Neuron (in vitro differentiated cells): ENCODE measurements around the gene ATAT1.
A peak's percentile ranks its signal among the peaks of the same experiment; 100 is the strongest.

ENCODE experiments used
- H2AFZ ChIP-seq: one replicate; pipeline ENCODE4 v1.6.1; 2013; ENCODE audit warnings: low read depth, mild to moderate bottlenecking, inconsistent platforms, low read length, moderate library complexity
- H3K27me3 ChIP-seq: one replicate; pipeline ENCODE4 v1.6.1; 2013; ENCODE audit warnings: low read length; ENCODE audit not compliant: insufficient read depth
- H3K36me3 ChIP-seq: one replicate; pipeline ENCODE4 v1.6.1; 2013; ENCODE audit warnings: low read length; ENCODE audit not compliant: insufficient read depth
- H3K4me1 ChIP-seq: one replicate; pipeline ENCODE4 v1.6.1; 2013; ENCODE audit warnings: low read length; ENCODE audit not compliant: insufficient read depth
- H3K4me3 ChIP-seq: 2 replicates; pipeline ENCODE4 v1.5.1; 2013; ENCODE audit warnings: mild to moderate bottlenecking, low read length, moderate library complexity
- H3K9me3 ChIP-seq: one replicate; pipeline ENCODE4 v1.6.1; 2013; ENCODE audit warnings: low read length

Gene ATAT1

DNA sequence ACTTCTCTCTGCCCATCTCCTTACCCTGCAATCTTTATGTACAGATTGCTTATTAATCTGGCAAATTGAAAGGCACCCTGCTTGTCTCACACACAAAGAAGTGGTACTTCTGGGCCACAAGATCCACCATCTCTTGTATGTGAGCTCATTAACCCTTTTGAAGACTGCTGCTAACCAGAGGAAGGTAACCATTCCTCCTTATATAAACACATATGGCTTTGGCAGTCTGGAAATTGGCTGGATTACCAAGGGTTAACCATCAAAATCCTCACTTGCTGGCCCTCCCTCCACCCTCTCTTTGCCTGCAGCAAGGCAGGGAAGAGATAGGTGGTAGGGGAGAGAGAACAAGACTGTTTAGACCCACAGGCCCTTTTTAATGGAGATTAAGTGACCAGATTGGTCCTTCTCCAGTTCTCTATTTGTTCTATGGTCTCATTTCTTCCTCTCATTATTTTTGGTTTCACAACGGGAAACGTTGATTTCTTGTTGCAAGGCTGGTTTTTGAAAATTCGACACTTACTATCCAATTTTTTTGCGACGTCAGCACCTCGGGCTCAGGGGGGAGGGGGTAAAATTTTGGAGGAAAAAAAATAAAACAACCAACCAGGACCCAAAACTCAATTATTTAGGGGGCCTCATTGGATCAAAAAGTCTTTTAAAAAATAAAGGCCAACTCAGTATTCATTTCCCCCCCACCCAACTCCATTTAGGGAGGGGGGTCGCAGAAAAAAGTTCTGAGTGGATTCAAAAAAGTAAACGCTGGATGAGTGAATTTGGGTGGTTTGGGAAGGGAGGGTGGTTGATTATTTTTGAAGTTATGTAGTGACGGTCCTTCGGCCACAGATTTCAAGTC is 10.5 kb upstream of the ATAT1 start:
- Histone ChIP-seq H3K9me3 (no peaks in the 10 kb centered on the region), H2AFZ (no peak overlapping the region), H3K4me3 (peak overlapping the region; percentile 90), H3K4me1 (peaks cover 27% of the 10 kb centered on the region), H3K36me3 (peaks cover 36% of the 10 kb centered on the region), H3K27me3 (no peaks in the 10 kb centered on the region)

DNA sequence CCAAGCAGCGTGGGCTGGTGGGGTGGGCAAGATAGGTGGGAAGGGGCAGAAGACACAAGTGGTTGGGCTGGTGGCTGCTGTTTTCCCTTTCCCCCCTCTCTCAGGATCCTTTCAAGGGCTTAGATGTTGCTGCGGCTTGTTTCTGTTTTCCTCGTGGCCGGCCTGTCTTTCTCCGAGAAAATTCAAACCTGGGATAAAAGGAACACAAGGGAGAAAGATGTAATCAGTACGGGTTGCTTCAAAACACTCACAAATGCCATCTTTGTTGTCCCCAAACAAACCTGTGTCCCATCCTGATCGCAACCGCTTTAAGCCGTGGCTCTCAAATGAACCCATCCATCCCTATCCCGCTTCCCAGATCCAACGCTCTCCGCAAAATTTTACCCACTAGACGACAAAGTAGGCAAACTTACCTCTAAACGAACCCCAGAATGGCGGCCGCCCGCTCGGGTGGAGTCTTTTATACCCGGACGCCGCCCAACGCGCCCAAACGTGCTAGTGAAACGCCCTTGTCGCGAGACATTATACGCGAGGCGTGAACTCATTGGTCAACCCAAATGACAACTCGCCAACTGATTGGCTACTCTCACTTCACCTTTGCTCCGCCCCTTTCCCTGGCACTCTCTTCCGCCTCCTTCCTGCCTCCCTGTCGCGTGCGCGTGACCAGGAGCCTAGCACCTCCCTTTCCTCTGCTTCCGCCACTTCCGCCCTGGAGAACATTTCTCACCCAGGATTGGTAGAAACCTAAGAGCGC is 9.7 kb upstream of the ATAT1 start, which contains the start of gene PPP1R10:
TSS of gene PPP1R10 (minus strand) at position 433 of the 754 bp plus-strand sequence. CDS start 7,299 bp downstream, outside the sequence.
- Histone ChIP-seq H3K9me3 (no peaks in the 10 kb centered on the region), H3K27me3 (no peaks in the 10 kb centered on the region), H2AFZ (no peak within 1 kb of the TSS), H3K4me3 (peak within 1 kb of the TSS; percentile 90), H3K4me1 (peaks cover 27% of the 10 kb centered on the region), H3K36me3 (peaks cover 34% of the 10 kb centered on the region)

DNA sequence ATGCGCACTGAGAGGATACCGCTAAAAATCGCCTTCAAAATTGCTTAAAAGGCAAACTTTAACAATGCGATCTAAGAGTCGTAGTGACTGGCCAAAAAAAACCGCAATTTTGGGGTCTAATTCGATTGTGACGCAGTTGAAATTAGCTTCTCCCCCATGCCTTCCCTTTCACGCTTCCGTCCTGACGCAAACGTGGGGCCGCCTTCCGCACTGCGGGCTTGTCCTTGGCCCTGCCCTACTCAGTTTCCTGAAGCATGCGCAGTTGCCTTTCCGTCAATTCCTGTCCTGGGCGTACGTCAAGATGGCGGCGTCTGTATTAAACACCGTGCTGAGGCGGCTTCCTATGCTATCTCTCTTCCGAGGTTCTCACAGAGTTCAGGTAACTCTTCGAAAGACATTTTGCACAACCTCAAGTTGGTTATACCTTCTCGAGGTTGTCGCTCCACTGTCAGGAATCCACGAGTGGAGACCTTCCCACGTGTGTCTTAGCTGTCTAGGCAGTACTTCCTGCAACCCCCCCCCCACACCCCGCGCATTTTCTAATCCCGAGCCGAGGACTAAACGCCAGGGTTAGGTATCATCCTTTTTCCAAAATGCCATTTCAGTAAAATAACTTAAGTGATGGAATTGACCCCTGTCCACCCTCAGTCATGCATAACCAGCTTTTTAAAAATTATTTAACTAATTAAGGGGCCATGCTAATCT is 9.0 kb upstream of the ATAT1 start, which contains the start of gene MRPS18B:
TSS of gene MRPS18B (plus strand) at position 276 of the 705 bp plus-strand sequence. CDS start at position 302, 26 bp downstream.
- Histone ChIP-seq H3K4me1 (peaks cover 27% of the 10 kb centered on the region), H3K4me3 (peak within 1 kb of the TSS; percentile 90), H3K9me3 (no peaks in the 10 kb centered on the region), H2AFZ (no peak within 1 kb of the TSS), H3K27me3 (no peaks in the 10 kb centered on the region), H3K36me3 (peaks cover 39% of the 10 kb centered on the region)

DNA sequence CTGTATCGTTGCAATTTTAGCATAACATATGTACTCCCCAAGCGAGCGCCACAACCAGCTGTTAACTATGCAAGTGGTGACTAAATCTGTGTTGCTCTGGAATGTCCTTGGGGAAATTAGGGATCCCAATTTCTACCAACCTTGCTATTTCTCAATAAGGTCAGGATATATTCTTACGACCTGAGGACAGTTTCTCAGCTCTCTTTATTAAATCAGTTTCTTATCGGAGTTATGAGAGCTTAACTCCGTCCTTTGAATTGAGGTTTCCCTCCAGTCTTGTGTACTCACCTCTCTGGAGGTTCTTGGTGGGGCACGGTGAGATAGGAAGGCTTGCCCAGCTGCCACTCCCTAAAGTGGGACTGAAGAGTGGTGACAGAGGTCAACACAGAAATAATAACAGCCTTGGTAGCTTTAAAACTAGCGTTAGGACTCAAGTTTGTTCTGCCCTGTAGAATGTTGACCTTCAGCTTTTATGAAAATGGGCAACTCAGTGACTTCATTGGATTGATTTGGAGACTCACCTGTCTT is 8.3 kb upstream of the ATAT1 start:
- peaks cover 44% of the 10 kb centered on the region for H3K36me3 ChIP-seq
- H3K4me1 ChIP-seq: peaks cover 27% of the 10 kb centered on the region
- H2AFZ ChIP-seq: no peak overlapping the region
- peak overlapping the region; percentile 90 for H3K4me3 ChIP-seq
- no peaks in the 10 kb centered on the region for H3K27me3 ChIP-seq
- no peaks in the 10 kb centered on the region for H3K9me3 ChIP-seq

DNA sequence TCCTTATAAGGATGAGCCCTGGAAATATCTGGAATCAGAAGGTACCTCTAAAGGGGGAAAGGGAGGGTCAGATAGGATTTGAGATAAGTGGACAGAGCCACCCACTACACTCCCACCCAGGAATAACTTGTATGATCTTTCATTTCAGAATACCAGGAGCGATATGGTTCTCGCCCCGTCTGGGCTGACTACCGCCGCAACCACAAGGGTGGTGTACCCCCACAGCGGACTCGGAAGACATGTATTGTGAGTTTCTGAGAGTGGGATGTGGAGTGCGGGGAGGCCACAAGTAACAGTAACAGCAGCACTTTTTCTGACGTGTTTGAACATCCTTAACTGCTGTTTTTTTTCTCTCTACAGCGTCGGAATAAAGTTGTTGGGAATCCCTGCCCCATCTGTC is 7.1 kb upstream of the ATAT1 start:
- Histone ChIP-seq H2AFZ (no peak overlapping the region), H3K27me3 (no peaks in the 10 kb centered on the region), H3K4me1 (peaks cover 15% of the 10 kb centered on the region), H3K36me3 (peaks cover 43% of the 10 kb centered on the region), H3K9me3 (no peaks in the 10 kb centered on the region), H3K4me3 (no peak overlapping the region)

DNA sequence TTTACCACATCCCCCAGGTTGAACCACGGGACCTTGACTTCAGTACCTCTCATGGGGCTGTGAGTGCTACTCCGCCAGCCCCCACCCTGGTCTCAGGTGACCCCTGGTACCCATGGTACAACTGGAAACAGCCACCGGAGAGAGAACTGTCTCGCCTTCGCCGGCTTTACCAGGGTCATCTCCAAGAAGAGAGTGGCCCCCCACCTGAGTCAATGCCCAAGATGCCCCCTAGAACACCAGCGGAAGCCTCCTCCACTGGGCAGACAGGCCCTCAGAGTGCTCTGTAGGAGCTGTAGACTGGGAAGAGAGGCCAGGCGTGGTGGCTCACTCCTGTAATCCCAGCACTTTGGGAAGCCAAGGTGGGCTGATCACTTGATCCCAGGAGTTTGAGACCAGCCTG is 1.2 kb upstream of the ATAT1 start:
- Histone ChIP-seq H3K27me3 (no peaks in the 10 kb centered on the region), H3K36me3 (peaks cover 65% of the 10 kb centered on the region), H2AFZ (no peak overlapping the region), H3K4me1 (peaks cover 10% of the 10 kb centered on the region), H3K4me3 (no peak overlapping the region), H3K9me3 (no peaks in the 10 kb centered on the region)

DNA sequence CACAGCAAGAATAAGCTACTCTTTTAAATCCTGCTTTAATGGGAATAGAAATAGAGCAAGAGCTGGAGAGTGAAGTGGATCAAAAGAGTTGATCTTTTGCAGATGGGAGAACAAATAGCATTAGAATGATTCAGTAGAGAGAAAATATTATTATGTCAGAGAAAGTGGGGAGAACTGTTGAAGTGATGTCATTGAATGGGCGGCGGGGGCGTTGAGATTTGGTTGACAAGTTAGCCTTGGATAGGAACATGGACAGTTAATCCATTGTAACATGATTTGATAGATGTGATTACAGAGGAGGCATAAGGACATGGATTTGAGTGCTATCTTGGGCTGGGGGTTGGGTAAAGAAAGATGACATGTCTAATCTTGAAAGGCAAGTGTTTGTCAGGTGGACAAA is 9.2 kb downstream of the ATAT1 start:
- Histone ChIP-seq H3K4me3 (no peak overlapping the region), H3K27me3 (no peaks in the 10 kb centered on the region), H2AFZ (no peak overlapping the region), H3K4me1 (no peaks in the 10 kb centered on the region), H3K36me3 (peaks cover 68% of the 10 kb centered on the region), H3K9me3 (no peaks in the 10 kb centered on the region)

DNA sequence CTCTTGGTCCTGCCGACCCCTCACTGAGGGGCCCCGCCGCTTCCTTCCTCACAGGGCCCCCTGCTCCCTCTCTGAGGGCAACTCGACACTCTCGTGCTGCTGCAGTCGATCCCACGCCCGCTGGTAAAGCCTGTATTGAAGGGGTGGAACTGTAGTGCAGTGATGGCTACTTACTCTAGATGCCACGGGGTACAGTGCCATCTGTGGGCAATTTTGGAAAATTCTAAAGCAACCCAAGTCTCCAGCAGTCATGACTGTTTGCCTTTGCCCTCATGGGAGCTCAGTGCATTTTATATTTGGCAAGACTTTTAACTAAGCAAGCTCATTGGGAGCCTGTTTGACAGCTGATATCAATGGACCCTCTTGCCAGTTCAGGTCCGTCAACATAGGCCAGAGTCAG is 13.8 kb downstream of the ATAT1 start:
- peaks cover 75% of the 10 kb centered on the region for H3K36me3 ChIP-seq

DNA sequence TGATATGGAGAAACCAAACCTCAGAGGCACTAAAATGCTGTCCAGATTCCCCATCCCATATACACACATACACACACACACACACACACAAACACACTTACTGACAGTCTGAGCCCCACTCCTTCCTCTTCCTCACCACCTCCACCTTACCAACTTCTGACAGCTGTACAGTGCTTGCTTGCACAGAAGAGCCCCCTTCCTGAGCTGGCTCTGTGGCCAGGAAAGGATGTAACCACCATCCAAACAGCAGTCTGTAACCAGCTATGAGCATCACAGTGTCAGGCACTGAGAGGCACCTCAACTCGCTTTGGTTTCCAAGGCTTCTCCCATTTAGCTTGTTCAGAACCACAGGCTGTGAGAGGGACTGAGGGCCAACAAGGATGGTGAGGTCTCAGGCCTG is 14.4 kb downstream of the ATAT1 start:
- Histone ChIP-seq H3K4me3 (no peak overlapping the region), H3K36me3 (peaks cover 73% of the 10 kb centered on the region), H3K4me1 (peaks cover 3% of the 10 kb centered on the region)

More for the DNA sequence above, 13.8 kb downstream of the ATAT1 start:
- Histone ChIP-seq H3K4me1 (no peaks in the 10 kb centered on the region), H3K9me3 (no peaks in the 10 kb centered on the region), H2AFZ (no peak overlapping the region), H3K4me3 (no peak overlapping the region), H3K27me3 (no peaks in the 10 kb centered on the region)

DNA sequence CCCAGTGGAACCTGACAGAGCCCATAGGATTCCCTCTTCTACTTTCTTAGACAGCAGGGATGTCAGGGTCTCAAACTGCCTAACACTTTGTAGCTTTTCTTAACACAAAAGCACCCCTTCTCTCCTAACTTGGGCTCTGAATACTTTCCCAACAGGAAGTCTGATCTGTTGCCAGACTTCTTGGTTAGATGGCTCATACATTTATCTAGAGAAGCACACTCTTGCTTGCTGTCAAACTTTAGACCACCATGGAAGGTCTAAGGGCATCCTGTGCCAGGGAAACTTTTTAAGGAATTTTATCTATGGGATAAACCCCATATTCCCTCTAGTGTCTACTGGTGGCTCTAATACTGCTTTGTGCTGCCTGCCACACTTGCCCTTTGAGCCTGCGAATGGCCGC is 17.0 kb downstream of the ATAT1 start:
- no peak overlapping the region for H2AFZ ChIP-seq
- H3K27me3 ChIP-seq: no peaks in the 10 kb centered on the region
- H3K4me1 ChIP-seq: peaks cover 16% of the 10 kb centered on the region
- H3K4me3 ChIP-seq: no peak overlapping the region
- no peaks in the 10 kb centered on the region for H3K9me3 ChIP-seq
- H3K36me3 ChIP-seq: peaks cover 60% of the 10 kb centered on the region

More for the DNA sequence above, 14.4 kb downstream of the ATAT1 start:
- Histone ChIP-seq H3K9me3 (no peaks in the 10 kb centered on the region), H2AFZ (no peak overlapping the region), H3K27me3 (no peaks in the 10 kb centered on the region)

DNA sequence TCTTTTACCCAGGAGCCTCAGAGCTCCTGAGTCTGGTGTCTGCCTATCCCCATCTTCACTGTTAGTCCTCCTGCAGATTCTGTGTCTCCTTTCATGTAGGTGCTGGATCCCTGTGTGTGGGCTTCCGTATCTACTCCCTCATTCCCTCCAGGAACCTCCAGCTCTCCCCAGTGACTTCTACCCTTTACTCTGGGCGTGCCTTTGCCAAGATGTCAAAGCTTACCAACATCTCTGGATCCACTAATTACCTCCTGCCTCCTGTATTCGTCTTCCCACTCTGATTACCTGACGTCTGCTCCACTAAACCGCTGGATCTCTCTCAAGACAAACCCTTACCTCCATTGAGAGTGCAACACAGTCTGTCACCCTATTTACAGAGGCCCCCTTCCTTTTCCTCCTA is 18.1 kb downstream of the ATAT1 start:
- H2AFZ ChIP-seq: no peak overlapping the region
- H3K9me3 ChIP-seq: no peaks in the 10 kb centered on the region

DNA sequence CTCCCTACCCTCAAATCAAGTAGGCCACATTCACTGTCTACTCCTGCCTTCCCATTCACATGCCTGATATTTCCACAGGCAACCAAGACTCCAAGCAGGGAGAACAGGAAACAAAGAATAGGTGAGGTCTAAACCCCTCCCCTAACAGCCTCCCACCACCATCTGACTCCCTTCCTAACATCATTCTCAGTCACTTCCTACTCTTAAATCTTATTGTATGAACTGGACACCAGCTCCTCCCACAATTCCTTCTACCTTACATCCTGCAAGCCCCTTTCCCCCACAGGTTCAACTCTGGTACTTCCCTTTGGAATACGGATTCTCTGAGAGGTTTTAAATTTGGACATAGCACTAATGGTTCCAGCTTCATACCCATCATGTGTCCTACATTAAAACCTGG is 19.3 kb downstream of the ATAT1 start:
- Histone ChIP-seq H3K4me1 (peaks cover 16% of the 10 kb centered on the region), H3K27me3 (no peaks in the 10 kb centered on the region), H3K9me3 (no peaks in the 10 kb centered on the region), H2AFZ (no peak overlapping the region), H3K4me3 (no peak overlapping the region), H3K36me3 (peaks cover 48% of the 10 kb centered on the region)

More for the DNA sequence above, 18.1 kb downstream of the ATAT1 start:
- Histone ChIP-seq H3K36me3 (peaks cover 56% of the 10 kb centered on the region), H3K4me1 (peaks cover 16% of the 10 kb centered on the region), H3K27me3 (no peaks in the 10 kb centered on the region), H3K4me3 (no peak overlapping the region)
